IPS-NIHi7 (cell line): Measurements from ENCODE around the gene SGPL1.
"Not testable (repeated sequence)": the region's sequence is repeated elsewhere in the genome, so short reads cannot be mapped to it uniquely, and the experiment has no call there.

ENCODE experiments used
- DNase-seq: peaks from one replicate; pipeline ENCODE4 v3.0.0; 2012; ENCODE audit warnings: mixed read lengths; ENCODE audit errors: extremely low spot score

Gene SGPL1, protein sequence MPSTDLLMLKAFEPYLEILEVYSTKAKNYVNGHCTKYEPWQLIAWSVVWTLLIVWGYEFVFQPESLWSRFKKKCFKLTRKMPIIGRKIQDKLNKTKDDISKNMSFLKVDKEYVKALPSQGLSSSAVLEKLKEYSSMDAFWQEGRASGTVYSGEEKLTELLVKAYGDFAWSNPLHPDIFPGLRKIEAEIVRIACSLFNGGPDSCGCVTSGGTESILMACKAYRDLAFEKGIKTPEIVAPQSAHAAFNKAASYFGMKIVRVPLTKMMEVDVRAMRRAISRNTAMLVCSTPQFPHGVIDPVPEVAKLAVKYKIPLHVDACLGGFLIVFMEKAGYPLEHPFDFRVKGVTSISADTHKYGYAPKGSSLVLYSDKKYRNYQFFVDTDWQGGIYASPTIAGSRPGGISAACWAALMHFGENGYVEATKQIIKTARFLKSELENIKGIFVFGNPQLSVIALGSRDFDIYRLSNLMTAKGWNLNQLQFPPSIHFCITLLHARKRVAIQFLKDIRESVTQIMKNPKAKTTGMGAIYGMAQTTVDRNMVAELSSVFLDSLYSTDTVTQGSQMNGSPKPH

GRCh38 chr10:70815504-70816219 is at the start of gene SGPL1:
SGPL1 (plus strand) TSS chr10:70815948; CDS start chr10:70816854, 906 bp downstream.
- peak; percentile 98 for DNase-seq

- DNase-seq, result not testable (repeated sequence)
Observed at GRCh38 chr10:70768026-70768685, 47.6 kb upstream of the SGPL1 start.

DNA sequence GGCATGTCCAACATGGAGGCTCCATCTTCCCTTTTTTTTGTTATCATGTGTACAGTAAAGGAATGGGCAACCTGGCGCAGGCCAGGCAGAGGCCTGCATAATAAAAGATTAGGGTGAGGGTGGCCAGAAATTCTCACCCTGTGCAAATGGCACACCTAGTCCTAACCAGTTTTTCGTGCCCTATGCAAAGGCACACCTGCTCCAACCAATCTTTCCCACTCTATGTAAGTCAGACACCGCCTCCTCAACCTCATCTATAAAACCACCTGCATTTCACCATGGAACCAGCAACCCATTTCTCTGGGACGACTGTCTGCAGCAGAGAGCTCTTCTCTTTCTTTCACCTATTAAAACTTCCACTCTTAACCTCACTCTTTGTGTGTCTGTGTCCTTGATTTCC is 46.6 kb upstream of the SGPL1 start:
- no peak for DNase-seq

- peak; percentile 6 for DNase-seq
Observed at GRCh38 chr10:70770001-70770400, 45.7 kb upstream of the SGPL1 start.

- DNase-seq, result not testable (repeated sequence)
Observed at GRCh38 chr10:70770516-70770915, 45.2 kb upstream of the SGPL1 start.

- DNase-seq, result peak; percentile 8
Observed at GRCh38 chr10:70771311-70772194, 44.2 kb upstream of the SGPL1 start.

DNA sequence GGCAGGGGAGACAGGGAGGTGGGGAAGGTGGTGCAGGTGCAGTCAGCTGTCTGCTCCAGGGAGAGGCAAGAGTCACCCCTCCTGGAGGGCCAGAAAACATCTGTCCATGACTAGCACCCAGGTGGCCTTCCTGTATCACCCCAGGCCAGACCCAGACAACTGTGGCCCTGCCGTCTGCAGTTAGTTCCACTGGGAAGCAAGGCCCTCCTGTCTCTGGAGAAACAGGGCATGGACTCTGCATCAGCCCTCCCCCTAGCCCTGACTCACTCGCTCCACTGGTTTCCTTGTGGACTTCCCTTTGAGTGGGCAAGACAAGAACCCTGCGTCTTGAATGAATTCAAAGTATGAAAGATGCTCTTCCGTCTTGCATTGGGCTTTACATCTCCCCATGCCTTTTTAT is 43.1 kb upstream of the SGPL1 start:
- peak; percentile 10 for DNase-seq

DNA sequence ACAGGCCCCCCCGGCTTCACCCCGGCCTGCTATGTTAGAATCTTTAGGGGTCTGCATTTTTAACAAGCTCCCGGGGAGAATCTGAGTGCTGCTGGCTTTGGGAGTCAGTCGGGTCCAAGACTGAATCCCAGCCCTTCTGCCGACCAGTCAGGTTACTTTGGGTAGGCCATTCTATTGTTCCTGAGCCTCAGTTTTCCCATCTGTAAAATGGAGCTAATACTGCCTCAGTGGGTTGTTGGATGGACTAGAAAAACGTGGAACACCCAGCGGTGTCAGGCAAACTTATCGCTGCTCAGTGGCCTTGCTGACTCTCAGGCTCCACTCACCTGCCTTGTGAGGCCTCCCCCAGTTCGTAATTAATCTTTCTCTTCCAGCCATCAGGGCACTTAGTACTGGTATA is 42.3 kb upstream of the SGPL1 start:
- no peak for DNase-seq

DNA sequence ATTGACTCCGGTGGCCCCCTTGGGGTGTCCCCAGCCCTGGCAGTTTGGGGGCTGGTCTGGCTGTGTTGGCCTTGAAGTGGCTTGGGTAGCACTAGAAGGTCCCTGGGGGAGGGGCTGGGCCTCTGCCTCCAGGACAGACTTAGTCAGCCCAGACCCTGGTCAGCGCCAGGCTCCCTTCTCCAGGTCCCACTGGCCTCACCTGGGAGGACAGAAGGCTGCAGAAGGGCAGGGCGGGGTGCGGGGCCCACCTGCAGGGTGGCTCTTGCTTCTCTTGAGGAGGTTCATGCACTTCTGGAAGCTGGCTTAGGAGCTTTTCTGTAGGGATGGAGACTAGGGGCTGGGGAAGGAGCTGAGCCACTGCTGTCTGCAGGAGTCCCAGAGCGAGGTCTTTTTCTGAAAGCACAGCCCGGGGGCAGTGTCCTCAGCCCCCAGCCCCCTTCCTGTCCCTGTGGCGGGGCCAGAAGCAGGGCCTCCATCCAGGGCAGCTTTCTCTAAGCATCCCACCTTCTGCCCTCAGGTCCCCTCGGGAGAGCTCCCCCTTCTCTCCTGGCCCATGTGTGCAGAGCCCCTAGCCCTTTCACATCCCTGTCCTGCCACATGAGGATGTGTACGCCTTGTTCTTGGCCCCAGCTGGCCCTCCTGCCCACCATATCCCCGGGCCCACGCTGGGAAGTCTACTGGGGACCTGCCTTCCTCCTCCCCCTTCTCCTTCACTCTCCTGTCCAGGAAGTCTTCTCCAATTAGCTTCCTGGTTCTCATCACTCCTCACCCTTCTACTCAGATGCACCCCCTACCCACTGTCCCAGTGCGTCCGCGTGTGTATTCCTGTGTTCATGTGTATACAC is 41.6 kb upstream of the SGPL1 start:
- DNase-seq, result peak; percentile 25

- peak; percentile 12 for DNase-seq
Observed at GRCh38 chr10:70774810-70775678, 40.7 kb upstream of the SGPL1 start.

DNA sequence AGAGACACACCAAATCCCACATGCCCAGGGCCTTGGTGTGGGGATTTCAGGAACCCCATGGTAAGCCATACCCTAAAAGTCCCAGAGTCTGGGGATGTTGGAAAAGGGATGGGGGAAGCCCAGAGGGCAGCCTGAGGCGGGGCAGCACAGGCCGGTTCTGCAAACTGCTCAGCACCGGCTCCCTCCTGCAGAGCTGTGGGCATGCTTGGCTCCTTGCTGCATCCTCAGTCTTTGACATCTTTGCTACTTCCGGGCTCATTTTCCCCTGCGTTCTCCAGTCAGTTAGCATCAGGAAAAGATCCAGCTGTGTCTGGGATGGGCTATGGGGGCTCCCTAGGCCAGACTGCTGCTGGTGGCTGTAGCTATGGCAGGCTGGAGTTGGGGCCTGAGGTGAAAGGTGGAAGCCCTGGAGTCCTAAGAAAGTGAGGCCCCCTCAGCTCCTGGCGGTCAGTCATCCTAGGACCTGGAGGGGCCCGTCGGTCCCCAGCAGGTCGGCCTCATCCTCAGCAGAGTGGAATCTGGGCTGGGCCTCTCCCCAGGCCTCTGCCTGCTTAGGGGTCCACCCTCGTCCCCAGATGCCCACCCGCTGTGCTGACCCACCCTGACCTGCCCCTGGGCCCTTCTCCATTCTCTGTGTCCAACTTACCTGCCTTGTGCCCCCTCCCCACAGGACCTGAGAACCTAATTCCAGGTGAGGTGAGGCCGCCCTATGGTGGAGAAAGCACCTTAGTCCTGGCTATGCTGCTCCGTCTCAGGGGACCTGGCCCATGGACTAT is 39.9 kb upstream of the SGPL1 start:
- DNase-seq, result peak; percentile 10

DNA sequence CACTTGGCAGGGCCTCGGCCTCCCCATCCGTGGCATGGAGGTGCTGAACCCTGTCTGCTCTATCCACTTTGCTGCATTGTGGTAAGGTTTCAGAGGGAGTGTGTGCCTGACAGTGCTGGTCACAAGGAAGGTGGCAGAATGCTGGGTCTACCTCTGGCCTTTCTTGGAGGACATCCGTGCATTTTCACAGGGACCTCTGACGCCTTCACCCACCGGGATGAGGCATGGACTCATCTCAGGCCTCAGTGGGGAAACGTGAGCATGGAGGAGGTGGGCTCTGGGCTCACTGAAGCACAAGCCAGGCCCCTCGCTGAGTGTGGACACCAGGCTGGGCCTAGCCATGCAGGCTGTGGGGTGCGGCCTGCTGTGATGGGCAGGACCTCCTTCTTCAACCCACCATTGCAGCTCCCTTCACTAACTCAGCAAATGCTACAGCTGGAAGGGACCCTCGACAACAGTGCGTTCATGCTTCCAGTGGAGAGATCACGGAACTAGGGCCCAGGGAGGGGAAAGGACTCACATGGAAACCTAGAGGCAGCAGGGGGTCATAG is 39.2 kb upstream of the SGPL1 start:
- DNase-seq, result no peak

DNA sequence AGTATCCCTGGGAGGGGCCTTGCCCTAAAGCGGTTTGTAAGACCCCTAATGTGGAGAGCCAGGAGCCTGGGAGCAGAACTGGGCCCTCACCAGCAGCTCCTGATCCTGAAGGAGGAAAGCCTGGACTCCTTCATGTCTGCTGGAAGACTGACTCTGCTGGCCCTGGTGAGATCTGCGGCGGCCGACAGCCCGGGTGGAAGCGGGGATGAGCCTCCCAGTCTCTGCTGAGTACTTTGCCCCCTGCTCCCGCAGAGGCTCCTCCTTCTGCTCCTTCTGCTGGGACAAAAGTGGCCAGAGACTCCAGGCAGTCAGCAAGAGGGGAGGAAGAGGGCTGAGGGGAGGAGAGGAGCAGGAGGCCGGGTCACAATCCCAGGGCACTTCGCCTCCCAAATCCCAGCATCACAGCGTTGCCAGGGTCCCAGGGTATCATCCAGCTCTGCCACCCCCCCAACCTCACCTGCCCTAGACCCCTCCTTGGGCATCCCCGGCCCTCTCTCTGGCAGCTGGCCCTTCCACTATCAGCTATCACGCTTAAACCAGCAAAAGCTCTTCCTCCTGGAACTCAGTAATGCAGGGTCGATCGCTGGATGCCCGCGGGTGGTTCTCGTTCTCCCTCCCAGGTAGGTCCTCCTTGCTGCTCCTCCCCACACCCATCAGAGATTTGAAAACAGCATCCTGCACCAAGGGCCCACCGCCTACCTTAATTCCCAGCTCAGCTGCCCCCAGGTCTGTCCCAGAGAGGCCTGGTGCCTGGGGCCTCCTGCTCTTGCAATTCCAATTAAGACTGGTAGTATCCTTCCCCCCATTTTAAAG is 38.5 kb upstream of the SGPL1 start:
- DNase-seq, result peak; percentile 15

GRCh38 chr10:70778267-70778924 is 37.4 kb upstream of the SGPL1 start:
- peak; percentile 25 for DNase-seq

DNA sequence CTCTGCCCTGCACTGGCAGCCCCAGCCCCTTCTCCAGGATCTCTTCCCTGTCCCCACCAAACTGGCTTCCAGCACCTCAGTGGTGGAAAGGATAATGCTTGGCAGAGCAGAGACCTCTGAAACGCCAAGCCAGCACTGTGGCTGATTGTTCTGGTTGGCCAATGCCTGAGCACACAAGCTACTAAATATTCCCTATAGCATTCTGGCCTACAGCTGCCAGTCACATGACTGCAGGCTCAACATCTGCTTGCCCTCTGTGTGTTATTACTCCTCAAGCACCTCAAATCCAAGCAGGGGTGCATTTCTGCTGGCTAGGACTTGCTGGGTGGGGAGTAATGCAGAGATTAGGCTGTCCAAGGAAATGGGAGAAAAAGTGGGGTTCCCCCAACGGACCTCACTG is 36.7 kb upstream of the SGPL1 start:
- DNase-seq, result no peak

- DNase-seq, result no peak
Observed at GRCh38 chr10:70779511-70780369, 36.0 kb upstream of the SGPL1 start.
